ENCODE measurements around the gene MRPL27.

The MRPL27 gene

GRCh38 chr17:50359005-50359699 is 13.8 kb downstream of the MRPL27 start:
- no peak for DNase-seq (ENCODE audit: low spot score)
- no peak for TF ChIP-seq CTCF (IDR thresholded peaks at IDR 0.05)
- no peak overlapping the region for H3K27ac ChIP-seq
- no peak overlapping the region for H3K4me3 ChIP-seq

GRCh38 chr17:50358177-50358576 is 14.8 kb downstream of the MRPL27 start:
- TF ChIP-seq CTCF (IDR thresholded peaks at IDR 0.05), result no peak
- no peak for DNase-seq (ENCODE audit: low spot score)
- H3K4me3 ChIP-seq, result no peak overlapping the region
- no peak overlapping the region for H3K27ac ChIP-seq

GRCh38 chr17:50356892-50357510 is 16.0 kb downstream of the MRPL27 start:
- Histone ChIP-seq H3K4me3 (no peak overlapping the region), H3K27ac (no peak overlapping the region)
- DNase-seq (ENCODE audit: low spot score), result no peak
- no peak for TF ChIP-seq CTCF (IDR thresholded peaks at IDR 0.05)

GRCh38 chr17:50356418-50356817 is 16.6 kb downstream of the MRPL27 start:
- H3K4me3 ChIP-seq, result no peak overlapping the region
- no peak overlapping the region for H3K27ac ChIP-seq
- no peak for TF ChIP-seq CTCF (IDR thresholded peaks at IDR 0.05)
- DNase-seq (ENCODE audit: low spot score), result no peak

GRCh38 chr17:50355701-50356341 is 17.2 kb downstream of the MRPL27 start:
- DNase-seq (ENCODE audit: low spot score), result no peak

GRCh38 chr17:50355336-50355700 is 17.7 kb downstream of the MRPL27 start:
- Histone ChIP-seq H3K4me3 (no peak overlapping the region), H3K27ac (no peak overlapping the region)
- no peak for TF ChIP-seq CTCF (IDR thresholded peaks at IDR 0.05)
- no peak for DNase-seq (ENCODE audit: low spot score)

More at GRCh38 chr17:50355701-50356341, 17.2 kb downstream of the MRPL27 start:
- Histone ChIP-seq H3K27ac (no peak overlapping the region), H3K4me3 (no peak overlapping the region)
- no peak for TF ChIP-seq CTCF (IDR thresholded peaks at IDR 0.05)

GRCh38 chr17:50354776-50355175 is 18.2 kb downstream of the MRPL27 start:
- no peak for DNase-seq (ENCODE audit: low spot score)
- Histone ChIP-seq H3K4me3 (no peak overlapping the region), H3K27ac (no peak overlapping the region)
- no peak for TF ChIP-seq CTCF (IDR thresholded peaks at IDR 0.05)
